Uterus (tissue), 2 donors: ENCODE data around the gene ANGPT4.

Experiments used
- POLR2A ChIP-seq, 2 donors: fragments of 450-650 bp; IDR thresholded peaks; one replicate each; pipeline ENCODE4 v1.6.1; 2016; ENCODE audit warnings: antibody characterized with exemption in 2 of 2, mild to moderate bottlenecking in 1 of 2, moderate library complexity in 1 of 2
- TF ChIP-seq, protein P1 (sequence below), 4 experiments: fragments of 200-600 bp in 2 of 4; fragments of 450-650 bp in 2 of 4; sonication (generic) in 2 of 4; IDR thresholded peaks; one replicate each; pipeline ENCODE4 v1.5.1; 2016 to 2019; ENCODE audit warnings: antibody characterized with exemption in 4 of 4, mild to moderate bottlenecking in 2 of 4, moderate library complexity in 1 of 4

DNA sequence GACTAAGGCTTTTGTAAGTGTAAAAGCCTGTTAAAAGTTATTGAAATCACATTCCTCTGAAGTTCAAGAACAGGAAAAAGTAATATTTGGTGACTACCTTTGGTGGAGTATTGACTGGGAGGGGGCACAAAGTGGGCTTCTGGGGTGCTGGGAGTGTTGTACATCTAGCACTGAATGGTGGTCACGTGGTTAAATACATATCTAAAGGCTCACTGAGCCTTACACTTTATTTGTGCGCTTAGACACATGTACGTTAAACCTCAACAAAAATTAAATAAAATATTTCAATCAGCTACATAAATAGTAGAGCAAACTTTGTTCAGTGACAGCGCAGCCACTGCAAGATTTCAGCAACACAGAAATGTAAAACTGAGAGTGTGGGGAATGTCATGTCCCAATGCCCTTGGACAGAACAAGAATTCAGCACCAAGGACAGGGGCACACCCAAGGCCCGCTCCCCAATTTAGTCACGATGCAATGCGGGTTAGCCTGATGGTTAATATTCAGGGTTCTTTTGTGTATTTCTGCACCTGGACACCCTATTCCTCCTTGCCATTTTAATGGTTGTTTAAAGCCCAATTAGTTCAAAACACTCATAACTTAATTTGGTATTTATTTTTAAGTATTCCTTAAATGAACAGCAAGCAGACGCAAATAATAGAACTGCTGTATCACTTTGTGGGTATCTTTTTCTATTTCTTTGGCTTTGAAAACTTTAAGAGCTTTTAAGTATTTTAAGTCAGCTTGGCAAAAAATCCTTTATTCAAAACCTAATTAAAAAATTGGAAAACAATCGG, 37.4 kb downstream of the ANGPT4 start:
- TF ChIP-seq, protein P1, sequence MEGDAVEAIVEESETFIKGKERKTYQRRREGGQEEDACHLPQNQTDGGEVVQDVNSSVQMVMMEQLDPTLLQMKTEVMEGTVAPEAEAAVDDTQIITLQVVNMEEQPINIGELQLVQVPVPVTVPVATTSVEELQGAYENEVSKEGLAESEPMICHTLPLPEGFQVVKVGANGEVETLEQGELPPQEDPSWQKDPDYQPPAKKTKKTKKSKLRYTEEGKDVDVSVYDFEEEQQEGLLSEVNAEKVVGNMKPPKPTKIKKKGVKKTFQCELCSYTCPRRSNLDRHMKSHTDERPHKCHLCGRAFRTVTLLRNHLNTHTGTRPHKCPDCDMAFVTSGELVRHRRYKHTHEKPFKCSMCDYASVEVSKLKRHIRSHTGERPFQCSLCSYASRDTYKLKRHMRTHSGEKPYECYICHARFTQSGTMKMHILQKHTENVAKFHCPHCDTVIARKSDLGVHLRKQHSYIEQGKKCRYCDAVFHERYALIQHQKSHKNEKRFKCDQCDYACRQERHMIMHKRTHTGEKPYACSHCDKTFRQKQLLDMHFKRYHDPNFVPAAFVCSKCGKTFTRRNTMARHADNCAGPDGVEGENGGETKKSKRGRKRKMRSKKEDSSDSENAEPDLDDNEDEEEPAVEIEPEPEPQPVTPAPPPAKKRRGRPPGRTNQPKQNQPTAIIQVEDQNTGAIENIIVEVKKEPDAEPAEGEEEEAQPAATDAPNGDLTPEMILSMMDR (IDR thresholded peaks at IDR 0.05): no peak
- no peak for TF ChIP-seq POLR2A (IDR thresholded peaks at IDR 0.05)
